H9 (cell line): ENCODE data around the gene ARVCF. TPM values are rescaled to one million over a fixed set of nuclear protein-coding genes. Genes with fewer than 3 reads are reported as not detected.

ENCODE experiments used
- DNase-seq: peaks from one replicate; pipeline ENCODE4 v3.0.0-alpha.2; 2017
- H2AFZ ChIP-seq: one replicate; pipeline ENCODE4 v1.6.1; 2013; ENCODE audit warnings: mild to moderate bottlenecking, low read length, control low read depth, moderate library complexity
- H2AK5ac ChIP-seq: 2 replicates; pipeline ENCODE4 v1.6.1; 2013; ENCODE audit warnings: low read length, control low read depth, mixed read lengths; ENCODE audit not compliant: insufficient read length
- H2BK120ac ChIP-seq: one replicate; pipeline ENCODE4 v1.6.1; 2013; ENCODE audit warnings: low read depth, mild to moderate bottlenecking, low read length, control low read depth, inconsistent platforms; ENCODE audit not compliant: poor library complexity, severe bottlenecking
- H2BK12ac ChIP-seq: 2 replicates; pipeline ENCODE4 v1.6.1; 2013; ENCODE audit warnings: low read length, control low read depth, mixed read lengths, low read depth; ENCODE audit not compliant: insufficient read length
- H2BK15ac ChIP-seq: 2 replicates; pipeline ENCODE4 v1.6.1; 2013; ENCODE audit warnings: low read depth, low read length, control low read depth
- H2BK20ac ChIP-seq: one replicate; pipeline ENCODE4 v1.6.1; 2013; ENCODE audit warnings: low read depth, mild to moderate bottlenecking, low read length, control low read depth, inconsistent platforms; ENCODE audit not compliant: poor library complexity, severe bottlenecking
- H2BK5ac ChIP-seq: 2 replicates; pipeline ENCODE4 v1.6.1; 2013; ENCODE audit warnings: low read length, control low read depth, mixed read lengths; ENCODE audit not compliant: insufficient read length
- H3K14ac ChIP-seq: 2 replicates; pipeline ENCODE4 v1.6.1; 2013; ENCODE audit warnings: low read length, control low read depth; ENCODE audit not compliant: insufficient read depth
- H3K18ac ChIP-seq: 2 replicates; pipeline ENCODE4 v1.6.1; 2013; ENCODE audit warnings: low read depth, mild to moderate bottlenecking, mixed read lengths, low read length, control low read depth; ENCODE audit not compliant: insufficient read length
- H3K23ac ChIP-seq: 2 replicates; pipeline ENCODE4 v1.6.1; 2013; ENCODE audit warnings: low read length, control low read depth, mixed read lengths, low read depth; ENCODE audit not compliant: insufficient read length
- H3K23me2 ChIP-seq: 2 replicates; pipeline ENCODE4 v1.6.1; 2013; ENCODE audit warnings: low read depth, mild to moderate bottlenecking, mixed read lengths, low read length, control low read depth; ENCODE audit not compliant: insufficient read length, poor library complexity, severe bottlenecking
- H3K27ac ChIP-seq: 2 replicates; pipeline ENCODE4 v1.5.1; 2013; ENCODE audit warnings: low read length, control low read depth, mixed read lengths, low read depth; ENCODE audit not compliant: insufficient read length
- H3K27me3 ChIP-seq: 2 replicates; pipeline ENCODE4 v1.6.1; 2013; ENCODE audit warnings: low read length, control low read depth, inconsistent platforms; ENCODE audit not compliant: insufficient read depth
- H3K4ac ChIP-seq: 2 replicates; pipeline ENCODE4 v1.6.1; 2013; ENCODE audit warnings: low read depth, mild to moderate bottlenecking, control low read depth, inconsistent platforms, low read length, moderate library complexity
- H3K4me1 ChIP-seq: 2 replicates; pipeline ENCODE4 v1.6.1; 2013; ENCODE audit warnings: low read length, control low read depth, inconsistent platforms; ENCODE audit not compliant: insufficient read depth
- H3K4me2 ChIP-seq: 2 replicates; pipeline ENCODE4 v1.6.1; 2013; ENCODE audit warnings: low read length, control low read depth, mixed read lengths; ENCODE audit not compliant: insufficient read length, insufficient read depth
- H3K56ac ChIP-seq: 2 replicates; pipeline ENCODE4 v1.6.1; 2013; ENCODE audit warnings: low read depth, mild to moderate bottlenecking, mixed read lengths, low read length, control low read depth; ENCODE audit not compliant: insufficient read length
- H3K79me1 ChIP-seq: 2 replicates; pipeline ENCODE4 v1.6.1; 2013; ENCODE audit warnings: low read depth, mild to moderate bottlenecking, moderate library complexity, low read length, control low read depth, inconsistent platforms; ENCODE audit not compliant: insufficient read depth, poor library complexity, severe bottlenecking
- H3K79me2 ChIP-seq: 2 replicates; pipeline ENCODE4 v1.6.1; 2013; ENCODE audit warnings: low read length, control low read depth, inconsistent platforms; ENCODE audit not compliant: insufficient read depth
- H3K9ac ChIP-seq: 2 replicates; pipeline ENCODE4 v1.6.1; 2013; ENCODE audit warnings: low read length, control low read depth, mixed read lengths; ENCODE audit not compliant: insufficient read length; ENCODE audit errors: extremely low read depth
- H3K9me3 ChIP-seq: one replicate; pipeline ENCODE4 v1.6.1; 2013; ENCODE audit warnings: low read depth, low read length, inconsistent platforms; ENCODE audit not compliant: control insufficient read depth
- H3T11ph ChIP-seq: one replicate; pipeline ENCODE4 v1.6.1; 2013; ENCODE audit warnings: mild to moderate bottlenecking, low read length, control low read depth, inconsistent platforms
- H4K20me1 ChIP-seq: one replicate; pipeline ENCODE4 v1.6.1; 2013; ENCODE audit not compliant: control insufficient read depth, insufficient read length, insufficient read depth
- H4K5ac ChIP-seq: 2 replicates; pipeline ENCODE4 v1.6.1; 2013; ENCODE audit warnings: low read depth, mild to moderate bottlenecking, mixed read lengths, low read length, control low read depth; ENCODE audit not compliant: insufficient read length
- H4K8ac ChIP-seq: replicated peaks from 2 replicates; pipeline ENCODE4 v1.6.1; 2013; ENCODE audit warnings: low read length, control low read depth, mixed read lengths, low read depth; ENCODE audit not compliant: insufficient read length
- H4K91ac ChIP-seq: 2 replicates; pipeline ENCODE4 v1.6.1; 2013; ENCODE audit warnings: low read depth, mild to moderate bottlenecking, moderate library complexity, mixed read lengths, low read length, control low read depth; ENCODE audit not compliant: insufficient read length
- H3K27ac Mint-ChIP-seq, 3 experiments: 2 replicates in 2 of 3; 3 replicates in 1 of 3; pipeline ENCODE4 v1.8.0; 2020 to 2021; ENCODE audit warnings: mixed read lengths in 3 of 3, mild to moderate bottlenecking in 1 of 3, moderate library complexity in 1 of 3
- H3K27me3 Mint-ChIP-seq: 2 replicates; pipeline ENCODE4 v1.8.0; 2021; ENCODE audit warnings: low read depth, mild to moderate bottlenecking, moderate library complexity, mixed read lengths
- H3K36me3 Mint-ChIP-seq, 3 experiments: 2 replicates in 2 of 3; 3 replicates in 1 of 3; pipeline ENCODE4 v1.8.0; 2020 to 2021; ENCODE audit warnings: low read depth in 3 of 3, mixed read lengths in 3 of 3; ENCODE audit not compliant: insufficient read depth in 1 of 3
- H3K4me1 Mint-ChIP-seq, 2 experiments: 2 replicates each; pipeline ENCODE4 v1.8.0; 2020; ENCODE audit warnings: mixed read lengths in 2 of 2
- H3K4me3 Mint-ChIP-seq, 2 experiments: 2 replicates in 1 of 2; 3 replicates in 1 of 2; pipeline ENCODE4 v1.8.0; 2020 to 2021; ENCODE audit warnings: mild to moderate bottlenecking in 2 of 2, mixed read lengths in 2 of 2, moderate library complexity in 1 of 2
- H3K9me3 Mint-ChIP-seq, 2 experiments: 2 replicates in 1 of 2; 3 replicates in 1 of 2; pipeline ENCODE4 v1.8.0; 2020; ENCODE audit warnings: mild to moderate bottlenecking in 2 of 2, mixed read lengths in 2 of 2, moderate library complexity in 1 of 2
- WGBS: extraction: QIAGEN DNeasy Blood & Tissue Kit; methylation state at CpG from one replicate; pipeline ENCODE4 v1.1.7; 2013; ENCODE audit warnings: missing lambda C conversion rate, low lambda C conversion rate, mixed read lengths; ENCODE audit not compliant: insufficient read length; ENCODE audit errors: extremely low coverage; 5-methylcytosine and 5-hydroxymethylcytosine counted together
- total RNA-seq: library from RNA; stranded (reverse); gene quantifications from 2 replicates; pipeline ENCODE4 v1.2.1, GENCODE V29; 2021
- TF ChIP-seq, protein P1 (sequence below): fragments of 200-600 bp; sonication (generic); conservative IDR thresholded peaks from 3 replicates; pipeline ENCODE4 v1.8.0; 2021; ENCODE audit warnings: antibody characterized with exemption, mild to moderate bottlenecking

The ARVCF gene
- total RNA-seq, 1 experiment from 2014 or later = 40.7 TPM

GRCh38 chr22:19957445-19957844 lies 59.2 kb downstream of the ARVCF start:
- Histone ChIP-seq H2BK15ac (no peak overlapping the region), H3K18ac (no peak overlapping the region), H3K27ac (no peak overlapping the region), H3K79me2 (no peaks in the 10 kb centered on the region), H3K27me3 (no peaks in the 10 kb centered on the region), H2AK5ac (no peak overlapping the region), H3T11ph (no peak overlapping the region), H3K14ac (no peak overlapping the region), H2BK20ac (no peak overlapping the region), H3K23me2 (no peaks in the 10 kb centered on the region), H3K9me3 (no peaks in the 10 kb centered on the region), H2BK12ac (no peak overlapping the region), H3K79me1 (no peaks in the 10 kb centered on the region), H3K9ac (no peak overlapping the region), H3K4me1 (no peaks in the 10 kb centered on the region; the same call in 1 of the 2 replicates), H4K20me1 (no peaks in the 10 kb centered on the region), H4K5ac (no peak overlapping the region), H4K8ac (no peak overlapping the region), H3K4me2 (no peak overlapping the region), H3K4ac (no peak overlapping the region), H2BK120ac (no peak overlapping the region), H3K56ac (no peak overlapping the region), H2BK5ac (no peak overlapping the region), H2AFZ (no peak overlapping the region), H4K91ac (no peak overlapping the region), H3K23ac (no peak overlapping the region)
- TF ChIP-seq, protein P1, sequence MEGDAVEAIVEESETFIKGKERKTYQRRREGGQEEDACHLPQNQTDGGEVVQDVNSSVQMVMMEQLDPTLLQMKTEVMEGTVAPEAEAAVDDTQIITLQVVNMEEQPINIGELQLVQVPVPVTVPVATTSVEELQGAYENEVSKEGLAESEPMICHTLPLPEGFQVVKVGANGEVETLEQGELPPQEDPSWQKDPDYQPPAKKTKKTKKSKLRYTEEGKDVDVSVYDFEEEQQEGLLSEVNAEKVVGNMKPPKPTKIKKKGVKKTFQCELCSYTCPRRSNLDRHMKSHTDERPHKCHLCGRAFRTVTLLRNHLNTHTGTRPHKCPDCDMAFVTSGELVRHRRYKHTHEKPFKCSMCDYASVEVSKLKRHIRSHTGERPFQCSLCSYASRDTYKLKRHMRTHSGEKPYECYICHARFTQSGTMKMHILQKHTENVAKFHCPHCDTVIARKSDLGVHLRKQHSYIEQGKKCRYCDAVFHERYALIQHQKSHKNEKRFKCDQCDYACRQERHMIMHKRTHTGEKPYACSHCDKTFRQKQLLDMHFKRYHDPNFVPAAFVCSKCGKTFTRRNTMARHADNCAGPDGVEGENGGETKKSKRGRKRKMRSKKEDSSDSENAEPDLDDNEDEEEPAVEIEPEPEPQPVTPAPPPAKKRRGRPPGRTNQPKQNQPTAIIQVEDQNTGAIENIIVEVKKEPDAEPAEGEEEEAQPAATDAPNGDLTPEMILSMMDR = peak; percentile 31; the same call in 1 of the 3 replicates
- H3K27me3 Mint-ChIP-seq = no peaks in the 10 kb centered on the region
- no peaks in the 10 kb centered on the region; a peak in 1 of 5 replicates for H3K9me3 Mint-ChIP-seq
- H3K36me3 Mint-ChIP-seq = no peaks in the 10 kb centered on the region; a peak in 1 of 7 replicates
- DNase-seq = no peak
- H3K27ac Mint-ChIP-seq = peak overlapping the region in 1 of 3 experiments; percentile 40; a peak in 1 of 7 replicates
- WGBS = no CpG with 5 or more reads among the region's 9 CpGs
- H3K4me3 Mint-ChIP-seq = no peak overlapping the region
- H3K4me1 Mint-ChIP-seq = peaks cover 15 to 33% of the 10 kb centered on the region in 2 experiments
